ENCODE data around the gene RIPPLY1. TPM values are rescaled to one million over a fixed set of nuclear protein-coding genes. Genes with fewer than 3 reads are reported as not detected.
A peak's percentile ranks its signal among the peaks of the same experiment; 100 is the strongest.
"Not testable (repeated sequence)": the region's sequence is repeated elsewhere in the genome, so short reads cannot be mapped to it uniquely, and the experiment has no call there.

The RIPPLY1 gene
- polyA plus RNA-seq, 4 donors = 2.4 to 3.8 (median 2.6) TPM

DNA sequence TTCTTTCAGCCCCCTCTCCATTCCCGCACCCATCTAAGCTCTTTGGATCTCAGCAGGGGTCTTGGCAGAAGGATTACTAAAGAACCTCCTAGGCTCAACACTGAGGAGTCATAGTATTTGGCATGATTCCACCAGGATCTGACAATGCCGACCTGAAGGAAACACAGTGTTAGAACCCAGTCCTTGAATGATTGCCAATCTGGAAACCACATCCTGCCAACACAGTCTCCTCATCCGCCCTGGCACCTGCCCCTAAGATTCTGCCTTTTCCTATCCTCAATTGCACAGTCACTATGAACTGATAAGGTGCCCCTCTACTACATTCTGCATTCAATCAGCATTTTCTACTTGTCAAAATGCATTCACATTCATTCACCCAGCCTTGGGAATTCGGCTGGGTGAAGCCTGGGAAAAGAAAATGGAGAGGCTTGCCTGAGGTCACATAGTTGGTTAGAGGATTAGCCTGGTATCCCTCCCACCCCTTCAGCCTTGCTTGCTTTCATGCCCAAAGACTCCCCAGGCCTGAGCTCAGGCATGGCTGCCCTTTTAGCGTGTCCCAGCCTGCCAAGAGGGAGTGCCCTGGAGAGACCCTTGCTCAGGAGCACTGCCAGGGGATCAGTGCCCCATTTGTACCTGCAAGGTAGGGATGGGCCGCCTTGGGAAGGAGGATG is 14.8 kb upstream of the RIPPLY1 start:
- DNase-seq (ENCODE audit: low read depth in 4 of 4, low spot score in 2 of 4) = no peak

GRCh38 chrX:106912864-106913263 is 9.7 kb upstream of the RIPPLY1 start:
- no peak for DNase-seq (ENCODE audit: low read depth in 4 of 4, low spot score in 2 of 4)

GRCh38 chrX:106906361-106906760 is 3.2 kb upstream of the RIPPLY1 start:
- DNase-seq (ENCODE audit: low read depth in 4 of 4, low spot score in 2 of 4) = peak in 1 of 4 donors; percentile 43

GRCh38 chrX:106905064-106905708 is 2.0 kb upstream of the RIPPLY1 start:
- no peak for DNase-seq (ENCODE audit: low read depth in 4 of 4, low spot score in 2 of 4)

DNA sequence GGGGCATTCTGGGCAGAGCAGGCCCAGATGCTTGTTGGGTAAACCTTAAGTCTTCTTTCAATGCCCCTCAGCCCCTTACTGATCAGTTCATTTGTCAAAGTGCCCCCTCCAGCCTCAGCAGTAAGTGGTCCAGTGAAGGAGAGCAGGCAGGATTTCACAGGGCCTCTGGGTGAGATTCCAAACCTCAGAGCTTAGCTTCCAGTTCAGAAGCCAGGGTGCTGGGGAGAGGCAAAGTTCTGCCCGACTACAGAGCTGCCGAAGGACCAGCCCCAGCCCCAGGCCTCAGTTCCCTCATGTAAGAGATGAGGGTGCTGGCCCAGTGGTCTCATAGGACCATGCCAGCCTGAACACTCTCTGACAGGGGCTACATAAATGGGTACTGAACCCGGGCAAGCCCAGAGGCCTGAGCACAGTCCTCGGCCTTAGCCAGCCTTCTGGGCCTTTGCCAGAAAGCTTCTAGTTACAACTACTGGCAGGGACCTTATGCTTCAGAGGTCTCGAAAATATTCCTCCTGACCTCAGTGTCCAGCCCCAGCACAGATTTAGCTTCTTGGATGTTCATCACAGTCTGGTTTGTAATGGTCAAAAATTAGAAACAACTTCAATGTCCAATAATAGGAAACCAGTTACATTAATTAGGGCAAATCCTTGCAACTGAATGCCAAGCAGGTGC is 851 bp upstream of the RIPPLY1 start:
- no peak for DNase-seq (ENCODE audit: low read depth in 4 of 4, low spot score in 2 of 4)

- DNase-seq (ENCODE audit: low read depth in 4 of 4, low spot score in 2 of 4) = no peak
Measured at GRCh38 chrX:106902684-106903083, 457 bp downstream of the RIPPLY1 start.

DNA sequence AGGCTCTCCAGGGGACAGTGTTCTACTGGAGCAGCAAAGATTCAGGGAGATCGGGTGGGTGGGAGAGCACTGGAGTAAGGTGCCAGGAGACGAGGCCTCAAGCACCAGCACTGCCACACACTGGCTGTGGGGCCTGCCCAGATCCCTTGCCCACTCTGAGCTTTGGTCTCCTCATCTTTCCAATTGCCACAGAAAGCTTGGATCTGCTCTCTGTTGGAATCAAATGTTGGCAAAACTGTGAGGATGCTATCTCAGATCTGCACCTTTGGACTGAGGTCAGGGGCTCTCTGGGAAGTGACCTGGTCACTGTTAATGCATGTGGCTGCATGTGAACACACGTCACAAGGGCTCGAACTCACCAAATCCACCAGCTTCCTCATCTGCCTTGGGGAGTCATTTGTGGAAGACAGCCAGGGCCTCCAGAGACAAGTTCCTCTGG is 1.3 kb downstream of the RIPPLY1 start:
- DNase-seq (ENCODE audit: low read depth in 4 of 4, low spot score in 2 of 4) = no peak

DNA sequence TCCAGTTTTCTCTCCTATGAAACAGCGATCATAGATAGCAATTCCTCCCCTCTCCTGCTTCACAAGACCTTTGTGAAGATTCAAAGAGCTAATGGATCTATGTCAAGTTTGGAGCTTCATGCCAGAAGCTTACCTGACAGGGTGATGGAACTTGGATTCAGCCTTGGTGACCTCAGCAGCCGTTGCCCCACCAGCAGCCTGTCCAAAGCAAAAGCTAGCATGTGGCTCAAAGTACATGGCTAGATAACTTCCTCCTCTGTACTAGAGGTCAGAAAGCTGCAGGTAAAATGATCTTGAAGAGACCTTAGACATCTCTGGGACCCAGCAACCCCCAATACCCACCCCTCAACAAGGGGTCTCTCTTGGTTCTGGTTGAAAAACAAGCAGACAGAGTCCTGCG is 1.8 kb downstream of the RIPPLY1 start:
- no peak for DNase-seq (ENCODE audit: low read depth in 4 of 4, low spot score in 2 of 4)

GRCh38 chrX:106899841-106900240 is 3.3 kb downstream of the RIPPLY1 start:
- DNase-seq (ENCODE audit: low read depth in 4 of 4, low spot score in 2 of 4) = no peak

GRCh38 chrX:106899276-106899675 is 3.9 kb downstream of the RIPPLY1 start:
- DNase-seq (ENCODE audit: low read depth in 4 of 4, low spot score in 2 of 4) = no peak

- DNase-seq (ENCODE audit: low read depth in 4 of 4, low spot score in 2 of 4) = no peak
Measured at GRCh38 chrX:106898462-106898861, 4.7 kb downstream of the RIPPLY1 start.

DNA sequence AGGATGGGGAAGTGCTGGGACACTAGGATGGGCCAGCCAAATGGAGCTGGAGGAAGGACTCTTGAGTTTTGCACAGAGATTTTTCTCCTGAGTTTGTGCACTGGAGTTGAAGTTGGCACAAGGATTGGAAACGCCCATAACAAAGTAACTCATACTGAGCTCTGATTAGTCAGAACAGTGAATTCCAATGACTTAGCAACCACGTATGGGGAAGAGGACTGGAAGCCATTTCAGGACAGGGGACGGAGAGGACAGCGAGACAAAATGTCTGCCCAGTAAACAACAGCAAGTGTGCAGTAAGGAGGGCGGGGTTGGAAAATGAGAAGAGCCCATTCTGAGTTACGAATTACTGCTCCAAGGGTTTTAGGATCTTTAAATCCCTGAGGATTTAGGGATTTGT is 5.9 kb downstream of the RIPPLY1 start:
- no peak for DNase-seq (ENCODE audit: low read depth in 4 of 4, low spot score in 2 of 4)

DNA sequence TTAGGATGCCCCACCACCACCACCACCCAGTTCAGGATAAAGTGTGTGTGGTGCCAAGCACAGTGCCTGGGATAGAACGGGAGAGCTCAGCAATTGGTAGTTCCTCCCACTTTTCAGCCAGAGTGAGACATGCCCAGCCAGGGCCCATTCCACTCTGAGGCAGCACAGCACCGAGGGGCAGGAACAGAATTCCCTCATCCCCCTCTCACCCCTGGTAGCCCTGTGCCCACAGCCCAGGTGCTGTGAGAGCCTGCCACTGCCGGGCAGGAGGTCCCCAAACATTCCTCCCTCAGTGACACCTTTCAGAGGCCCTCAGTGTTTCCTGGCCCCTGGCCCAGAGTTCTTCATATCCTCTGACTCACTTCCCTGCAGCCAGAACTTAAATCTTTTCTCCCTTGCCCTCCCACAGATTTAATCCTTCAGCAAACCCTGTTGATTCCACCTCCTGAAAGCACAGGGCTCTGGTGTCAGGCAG is 8.1 kb downstream of the RIPPLY1 start:
- no peak for DNase-seq (ENCODE audit: low read depth in 4 of 4, low spot score in 2 of 4)

DNA sequence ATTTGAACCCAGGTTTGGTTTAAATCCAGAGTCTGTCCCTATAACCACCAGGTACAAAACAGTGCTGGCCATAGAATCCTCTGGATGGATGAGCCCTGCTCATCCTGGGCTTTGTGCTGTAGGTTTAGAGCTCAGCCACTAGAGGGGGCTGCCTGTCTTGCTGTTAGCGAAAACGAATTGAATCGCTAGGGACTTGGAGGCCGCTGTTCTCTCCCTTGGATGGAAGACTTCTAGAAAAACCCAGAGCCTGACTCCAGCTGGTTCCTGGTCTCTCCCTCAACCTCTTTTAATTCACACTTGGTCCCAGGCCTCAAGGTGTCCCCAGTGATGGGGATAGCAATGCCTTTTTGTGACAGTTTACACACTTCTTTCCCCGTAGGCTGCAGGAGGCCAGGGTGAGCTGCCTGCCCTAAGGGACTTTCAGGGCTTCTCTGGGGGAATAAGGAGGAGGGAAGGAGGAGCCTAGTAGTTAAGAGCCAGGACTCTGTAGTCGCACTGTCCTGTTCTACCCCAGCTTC is 8.7 kb downstream of the RIPPLY1 start:
- DNase-seq (ENCODE audit: low read depth in 4 of 4, low spot score in 2 of 4) = peak in 2 of 4 donors; percentile 21 to 29

DNA sequence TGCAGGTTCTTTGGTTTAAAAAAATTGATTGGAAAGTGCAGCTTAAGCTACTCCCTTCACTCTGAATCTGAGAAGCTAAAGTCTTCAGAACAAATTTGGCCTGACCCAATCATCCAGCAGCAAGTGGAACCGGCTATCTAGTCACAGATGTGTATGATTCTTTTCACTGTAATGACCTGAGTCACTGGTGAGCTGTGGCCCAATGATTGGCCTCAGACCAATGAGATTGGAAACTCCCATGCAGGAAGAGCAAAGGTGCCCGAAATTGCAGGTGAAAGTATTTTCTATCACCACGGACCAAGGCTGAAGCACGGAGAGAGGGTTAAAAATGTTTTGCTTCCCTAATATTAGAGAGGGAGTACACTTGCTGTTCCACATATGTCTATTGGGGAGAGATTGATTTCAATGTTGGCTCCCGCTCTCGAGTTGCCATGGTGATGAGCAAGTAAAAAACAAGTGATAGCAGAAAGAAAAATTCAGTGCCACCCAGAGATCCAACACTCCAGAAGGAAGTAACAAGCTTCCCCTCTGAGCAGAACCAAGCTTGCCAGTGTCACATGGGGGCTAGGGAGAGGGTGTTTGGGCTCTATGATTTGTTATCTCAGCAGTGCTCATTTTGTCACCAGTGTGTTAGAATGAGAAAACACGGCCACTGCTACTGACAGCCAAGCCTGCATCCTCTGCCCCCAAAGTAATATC is 11.2 kb downstream of the RIPPLY1 start:
- no peak for DNase-seq (ENCODE audit: low read depth in 4 of 4, low spot score in 2 of 4)

DNA sequence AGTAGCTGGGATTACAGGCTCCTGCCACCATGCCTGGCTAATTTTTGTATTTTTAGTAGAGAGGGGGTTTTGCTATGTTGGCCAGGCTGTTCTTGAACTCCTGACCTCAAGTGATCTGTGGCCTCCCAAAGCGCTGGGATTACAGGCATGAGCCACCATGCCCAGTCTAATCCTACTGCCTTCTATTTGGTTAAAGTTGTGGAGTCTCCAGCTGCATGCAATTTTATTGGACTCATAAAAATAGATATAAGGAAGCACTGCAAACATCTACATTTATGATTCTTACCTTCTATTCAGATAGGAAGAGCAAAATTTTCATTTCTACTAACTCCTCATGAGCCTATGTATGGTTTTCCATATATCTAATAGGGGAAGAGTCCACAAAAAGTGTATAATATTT is 13.7 kb downstream of the RIPPLY1 start:
- no peak for DNase-seq (ENCODE audit: low read depth in 4 of 4, low spot score in 2 of 4)

- DNase-seq (ENCODE audit: low read depth in 4 of 4, low spot score in 2 of 4) = no peak
Measured at GRCh38 chrX:106875151-106875550, 28.0 kb downstream of the RIPPLY1 start.

DNA sequence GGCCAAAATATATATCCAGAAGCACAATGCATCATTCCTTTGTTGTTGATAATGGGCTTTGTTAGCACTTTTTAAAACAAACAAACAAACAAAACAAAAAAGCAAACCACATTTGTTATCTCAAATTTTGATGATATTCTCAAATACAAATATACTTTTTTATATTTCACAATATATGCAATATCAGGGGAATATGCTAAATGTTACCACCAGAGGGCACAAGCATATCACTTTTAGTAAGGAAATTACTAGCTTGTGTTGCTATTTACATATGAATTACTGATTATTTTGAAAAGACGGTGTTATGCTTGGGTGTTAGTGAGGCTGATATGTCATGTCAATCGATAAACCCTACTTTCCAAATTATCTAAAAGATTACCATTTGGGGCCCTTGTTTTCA is 29.1 kb downstream of the RIPPLY1 start:
- DNase-seq (ENCODE audit: low read depth in 4 of 4, low spot score in 2 of 4) = no peak

DNA sequence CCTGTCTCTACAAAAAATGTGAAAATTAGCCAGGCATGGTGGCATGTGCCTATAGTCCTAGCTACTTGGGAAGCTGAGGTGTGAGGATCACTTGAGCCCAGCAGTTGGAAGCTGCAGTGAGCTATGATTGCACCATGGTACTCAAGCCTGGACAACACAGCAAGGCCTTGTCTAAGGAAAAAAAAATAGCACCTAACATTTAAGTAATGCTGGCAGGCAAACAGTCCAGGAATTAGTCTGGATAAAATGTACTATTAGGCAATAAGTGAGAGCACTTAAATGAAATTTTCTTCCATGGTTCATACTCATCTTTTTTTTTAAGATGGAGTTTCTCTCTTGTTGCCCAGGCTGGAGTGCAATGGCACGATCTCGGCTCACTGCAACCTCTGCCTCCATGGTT is 30.3 kb downstream of the RIPPLY1 start:
- DNase-seq (ENCODE audit: low read depth in 4 of 4, low spot score in 2 of 4) = not testable (repeated sequence)

DNA sequence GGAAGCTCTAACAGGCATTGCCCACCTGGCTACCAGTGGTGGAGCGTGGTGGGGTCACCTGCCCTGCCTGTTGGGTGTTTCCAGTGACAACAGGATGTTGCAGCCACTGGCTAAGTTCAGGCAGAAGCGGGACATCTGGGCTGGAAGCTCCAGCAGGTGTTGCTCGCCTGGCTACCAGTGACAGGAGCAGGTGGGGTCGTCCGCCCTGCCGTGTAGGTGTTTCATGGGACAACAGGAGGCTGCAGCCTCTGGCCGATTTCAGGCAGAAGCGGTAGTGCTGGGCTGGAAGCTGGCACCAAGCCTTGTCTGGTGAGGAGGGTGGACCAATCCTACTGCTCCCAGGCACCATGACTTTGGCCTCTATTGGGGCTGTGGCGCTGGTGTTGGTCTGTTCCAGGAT is 39.4 kb downstream of the RIPPLY1 start:
- DNase-seq (ENCODE audit: low read depth in 4 of 4, low spot score in 2 of 4) = no peak

Measured in left renal cortex interstitium (tissue), 4 donors.